LNCaP clone FGC (cell line): ENCODE results near the gene EMILIN3.

Experiments
- DNase-seq: peaks from one replicate; pipeline ENCODE4 v3.0.0-alpha.2; 2011; ENCODE audit warnings: low read depth
- H3K4me3 ChIP-seq: 2 replicates; pipeline ENCODE4 v1.5.1; 2011; ENCODE audit warnings: mild to moderate bottlenecking, low read depth, low read length, control low read depth
- TF ChIP-seq, protein P1 (sequence below): IDR thresholded peaks from 2 replicates; pipeline ENCODE4 v1.5.1; 2012; ENCODE audit warnings: mild to moderate bottlenecking; ENCODE audit not compliant: control insufficient read depth, insufficient read depth; ENCODE audit errors: extremely low read depth

EMILIN3 gene

GRCh38 chr20:41358717-41359116 lies 7.9 kb downstream of the EMILIN3 start:
- DNase-seq = no peak
- no peak overlapping the region for H3K4me3 ChIP-seq
- TF ChIP-seq, protein P1, sequence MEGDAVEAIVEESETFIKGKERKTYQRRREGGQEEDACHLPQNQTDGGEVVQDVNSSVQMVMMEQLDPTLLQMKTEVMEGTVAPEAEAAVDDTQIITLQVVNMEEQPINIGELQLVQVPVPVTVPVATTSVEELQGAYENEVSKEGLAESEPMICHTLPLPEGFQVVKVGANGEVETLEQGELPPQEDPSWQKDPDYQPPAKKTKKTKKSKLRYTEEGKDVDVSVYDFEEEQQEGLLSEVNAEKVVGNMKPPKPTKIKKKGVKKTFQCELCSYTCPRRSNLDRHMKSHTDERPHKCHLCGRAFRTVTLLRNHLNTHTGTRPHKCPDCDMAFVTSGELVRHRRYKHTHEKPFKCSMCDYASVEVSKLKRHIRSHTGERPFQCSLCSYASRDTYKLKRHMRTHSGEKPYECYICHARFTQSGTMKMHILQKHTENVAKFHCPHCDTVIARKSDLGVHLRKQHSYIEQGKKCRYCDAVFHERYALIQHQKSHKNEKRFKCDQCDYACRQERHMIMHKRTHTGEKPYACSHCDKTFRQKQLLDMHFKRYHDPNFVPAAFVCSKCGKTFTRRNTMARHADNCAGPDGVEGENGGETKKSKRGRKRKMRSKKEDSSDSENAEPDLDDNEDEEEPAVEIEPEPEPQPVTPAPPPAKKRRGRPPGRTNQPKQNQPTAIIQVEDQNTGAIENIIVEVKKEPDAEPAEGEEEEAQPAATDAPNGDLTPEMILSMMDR = no peak

DNA sequence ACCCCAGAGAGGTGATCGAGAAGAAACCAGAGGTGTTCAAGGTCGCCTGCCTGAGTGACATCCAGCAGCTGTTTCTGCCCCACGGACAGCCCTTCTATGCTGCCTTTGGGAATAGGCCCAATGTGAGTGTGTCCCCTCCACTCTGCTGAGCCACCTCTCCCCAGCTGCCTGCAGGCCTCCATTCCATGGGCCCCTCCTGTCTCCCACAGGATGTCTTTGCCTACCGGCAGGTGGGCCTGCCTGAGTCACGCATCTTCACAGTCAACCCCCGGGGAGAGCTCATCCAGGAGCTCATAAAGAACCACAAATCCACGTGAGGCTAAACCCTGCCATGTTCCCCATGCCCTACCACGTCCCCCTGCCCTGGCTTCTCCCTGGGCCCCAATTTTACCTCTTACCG lies 8.4 kb downstream of the EMILIN3 start:
- H3K4me3 ChIP-seq = no peak overlapping the region
- DNase-seq = no peak
- TF ChIP-seq, protein P1 = no peak

GRCh38 chr20:41357424-41358163 lies 9.0 kb downstream of the EMILIN3 start:
- no peak overlapping the region for H3K4me3 ChIP-seq
- DNase-seq = no peak
- TF ChIP-seq, protein P1 = no peak

GRCh38 chr20:41356951-41357350 lies 9.7 kb downstream of the EMILIN3 start:
- TF ChIP-seq, protein P1 = no peak
- no peak overlapping the region for H3K4me3 ChIP-seq
- no peak for DNase-seq

DNA sequence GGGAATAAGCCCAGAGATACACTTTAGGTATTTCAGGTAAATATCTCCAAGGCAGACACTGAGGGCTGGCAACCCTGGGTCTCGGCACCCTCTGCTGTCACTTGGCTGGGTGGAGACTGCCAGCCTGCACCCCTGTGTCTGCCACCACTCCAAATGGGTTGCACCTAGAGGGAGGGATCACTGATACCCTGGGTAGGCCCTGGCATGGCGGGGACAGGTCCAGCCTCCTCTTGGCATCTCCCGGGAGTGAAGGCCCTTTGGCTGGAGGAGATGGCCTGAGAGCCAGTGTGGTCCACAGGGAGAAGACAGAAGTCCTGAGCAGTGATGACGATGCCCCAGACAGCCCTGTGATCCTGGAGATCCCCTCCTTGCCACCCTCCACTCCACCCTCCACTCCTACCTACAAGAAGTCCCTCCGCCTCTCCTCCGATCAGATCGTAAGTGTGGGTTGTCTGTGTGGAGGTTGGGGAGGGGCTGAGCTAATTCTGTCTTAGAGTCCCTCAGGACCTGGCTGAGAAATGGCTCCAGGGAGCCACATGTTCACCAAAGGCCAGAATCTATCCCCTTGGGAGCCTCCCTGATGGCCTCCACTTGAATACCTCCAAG lies 10.9 kb downstream of the EMILIN3 start:
- DNase-seq = no peak
- no peak overlapping the region for H3K4me3 ChIP-seq
- TF ChIP-seq, protein P1 = no peak

- H3K4me3 ChIP-seq = no peak overlapping the region
- DNase-seq = no peak
- TF ChIP-seq, protein P1 = no peak
Measured at GRCh38 chr20:41355192-41355591, 11.4 kb downstream of the EMILIN3 start.
